GM18951 (cell line): ENCODE measurements around the gene UNK.
"Not testable (repeated sequence)": the region's sequence is repeated elsewhere in the genome, so short reads cannot be mapped to it uniquely, and the experiment has no call there.

Experiments
- POLR2A ChIP-seq: IDR thresholded peaks from 4 replicates; pipeline ENCODE4 v1.6.1; 2011; ENCODE audit warnings: mild to moderate bottlenecking; ENCODE audit not compliant: insufficient read length, insufficient read depth; ENCODE audit errors: extremely low read depth
- in situ Hi-C: fragments of 300-500 bp; cut with MboI; formaldehyde crosslinking; loops from one replicate; pipeline ENCODE4 v1.12.0; 2022; ENCODE audit warnings: low sequenced_read_pairs, mixed read lengths, inconsistent platforms; ENCODE audit not compliant: unreplicated experiment

Gene UNK

GRCh38 chr17:75809631-75810111 is 25.1 kb downstream of the UNK start:
- in situ Hi-C loops: no loop called here

GRCh38 chr17:75810216-75810615 is 25.6 kb downstream of the UNK start:
- no peak for TF ChIP-seq POLR2A
- in situ Hi-C loops: no loop called here

More at GRCh38 chr17:75809631-75810111, 25.1 kb downstream of the UNK start:
- TF ChIP-seq POLR2A: no peak

GRCh38 chr17:75810756-75811155 is 26.1 kb downstream of the UNK start:
- in situ Hi-C loops: not testable (repeated sequence)

GRCh38 chr17:75811174-75811573 is 26.6 kb downstream of the UNK start:
- in situ Hi-C loops: no loop called here

GRCh38 chr17:75812096-75813013 is 27.7 kb downstream of the UNK start:
- TF ChIP-seq POLR2A: no peak
- in situ Hi-C loops: no loop called here

More at GRCh38 chr17:75811174-75811573, 26.6 kb downstream of the UNK start:
- no peak for TF ChIP-seq POLR2A

- no peak for TF ChIP-seq POLR2A
- in situ Hi-C loops: no loop called here
Observed at GRCh38 chr17:75813081-75814020, 28.7 kb downstream of the UNK start.

GRCh38 chr17:75814021-75814395 is 29.4 kb downstream of the UNK start:
- no peak for TF ChIP-seq POLR2A
- in situ Hi-C loops: no loop called here

- no peak for TF ChIP-seq POLR2A
- in situ Hi-C loops: no loop called here
Observed at GRCh38 chr17:75814900-75815373, 30.3 kb downstream of the UNK start.

- TF ChIP-seq POLR2A: no peak
- in situ Hi-C loops: no loop called here
Observed at GRCh38 chr17:75815399-75815798, 30.8 kb downstream of the UNK start.

- no peak for TF ChIP-seq POLR2A
- in situ Hi-C loops: no loop called here
Observed at GRCh38 chr17:75816693-75817092, 32.1 kb downstream of the UNK start.

- no peak for TF ChIP-seq POLR2A
- in situ Hi-C loops: no loop called here
Observed at GRCh38 chr17:75817571-75817970, 33.0 kb downstream of the UNK start.

- TF ChIP-seq POLR2A: no peak
- in situ Hi-C loops: no loop called here
Observed at GRCh38 chr17:75818326-75818885, 33.8 kb downstream of the UNK start.

GRCh38 chr17:75819116-75819515 is 34.5 kb downstream of the UNK start:
- in situ Hi-C loops: no loop called here
- TF ChIP-seq POLR2A: no peak

- in situ Hi-C loops: no loop called here
- no peak for TF ChIP-seq POLR2A
Observed at GRCh38 chr17:75819678-75820077, 35.1 kb downstream of the UNK start.
